Measurements from ENCODE around the gene CD300A.

Gene CD300A

GRCh38 chr17:74466111-74466827, at the start of gene CD300A:
Gene CD300A (plus strand): TSS chr17:74466634. CDS start chr17:74466704, 70 bp downstream.
- no peak for DNase-seq (ENCODE audit: low read depth)

GRCh38 chr17:74417178-74418045, 49.0 kb upstream of the CD300A start:
- DNase-seq (ENCODE audit: low read depth), result no peak

- DNase-seq (ENCODE audit: low read depth), result no peak
These were observed 46.5 kb upstream of the CD300A start for GRCh38 chr17:74419928-74420411.

GRCh38 chr17:74424117-74424516, 42.3 kb upstream of the CD300A start:
- DNase-seq (ENCODE audit: low read depth), result no peak

- DNase-seq (ENCODE audit: low read depth), result no peak
These were observed 41.8 kb upstream of the CD300A start for GRCh38 chr17:74424657-74425056.

- no peak for DNase-seq (ENCODE audit: low read depth)
These were observed 39.8 kb upstream of the CD300A start for GRCh38 chr17:74426551-74427047.

GRCh38 chr17:74427048-74427762, 39.2 kb upstream of the CD300A start:
- no peak for DNase-seq (ENCODE audit: low read depth)

GRCh38 chr17:74427763-74428153, 38.7 kb upstream of the CD300A start:
- no peak for DNase-seq (ENCODE audit: low read depth)

- no peak for DNase-seq (ENCODE audit: low read depth)
These were observed 36.6 kb upstream of the CD300A start for GRCh38 chr17:74429604-74430384.

GRCh38 chr17:74430385-74430705, 36.1 kb upstream of the CD300A start:
- no peak for DNase-seq (ENCODE audit: low read depth)

- no peak for DNase-seq (ENCODE audit: low read depth)
These were observed 35.5 kb upstream of the CD300A start for GRCh38 chr17:74430706-74431567.

GRCh38 chr17:74431568-74432423, 34.6 kb upstream of the CD300A start, which contains the start of gene GPRC5C:
Gene GPRC5C (plus strand): TSS chr17:74432088. CDS start chr17:74439777, 7,689 bp downstream.
- no peak for DNase-seq (ENCODE audit: low read depth)

GRCh38 chr17:74432424-74432690, 34.1 kb upstream of the CD300A start:
- DNase-seq (ENCODE audit: low read depth), result no peak

- DNase-seq (ENCODE audit: low read depth), result no peak
These were observed 33.6 kb upstream of the CD300A start for GRCh38 chr17:74432766-74433391.

GRCh38 chr17:74433421-74434121, 32.9 kb upstream of the CD300A start:
- DNase-seq (ENCODE audit: low read depth), result no peak

- no peak for DNase-seq (ENCODE audit: low read depth)
These were observed 30.6 kb upstream of the CD300A start for GRCh38 chr17:74435775-74436359.

- no peak for DNase-seq (ENCODE audit: low read depth)
These were observed 28.7 kb upstream of the CD300A start for GRCh38 chr17:74437702-74438101.
